Urinary bladder (tissue), 4 donors: Measurements from ENCODE around the gene KCNK13. TPM values are rescaled to one million over a fixed set of nuclear protein-coding genes. Genes with fewer than 3 reads are reported as not detected.
"Not testable (repeated sequence)": the region's sequence is repeated elsewhere in the genome, so short reads cannot be mapped to it uniquely, and the experiment has no call there.

Experiments
- DNase-seq: peaks from one replicate; pipeline ENCODE4 v3.0.0-alpha.2; 2015; ENCODE audit errors: extremely low spot score
- H3K27ac ChIP-seq: one replicate; pipeline ENCODE4 v1.5.1; 2013; ENCODE audit warnings: low read depth, mild to moderate bottlenecking, moderate library complexity
- H3K36me3 ChIP-seq: one replicate; pipeline ENCODE4 v1.6.1; 2013; ENCODE audit warnings: mild to moderate bottlenecking, moderate library complexity; ENCODE audit not compliant: insufficient read depth
- H3K4me1 ChIP-seq: one replicate; pipeline ENCODE4 v1.6.1; 2013; ENCODE audit warnings: mild to moderate bottlenecking, moderate library complexity; ENCODE audit not compliant: insufficient read depth
- H3K4me3 ChIP-seq: one replicate; pipeline ENCODE4 v1.5.1; 2013; ENCODE audit warnings: low read depth, low read length
- WGBS: extraction: QIAGEN DNeasy Blood & Tissue Kit; methylation state at CpG from one replicate; pipeline ENCODE4 v1.1.7; 2013; 5-methylcytosine and 5-hydroxymethylcytosine counted together
- polyA plus RNA-seq: library from polyadenylated mRNA; stranded (reverse); fragments of 200-250 nt; gene quantifications from one replicate; pipeline ENCODE4 v1.2.3, GENCODE V29; 2013
- small RNA-seq: library from RNA; depleted of rRNA; stranded (forward); fragments of <200 nt; gene quantifications from one replicate; pipeline ENCODE3, GENCODE V24; 2014
- total RNA-seq: library from RNA; depleted of rRNA; stranded (reverse); fragments of >200 nt; gene quantifications from one replicate; pipeline ENCODE4 v1.2.3, GENCODE V29; 2014
- donor health status: healthy with polysubstance abuse.
- donor health status: healthy.

The KCNK13 gene
- total and polyA plus RNA-seq, 2 donors = 0.19 to 0.32 TPM

GRCh38 chr14:90201344-90201743 lies 139.6 kb downstream of the KCNK13 start:
- WGBS = 83% methylated on average over 2 of the region's 2 CpGs
- H3K27ac ChIP-seq = no peak overlapping the region

GRCh38 chr14:90204516-90204915 lies 142.7 kb downstream of the KCNK13 start:
- H3K36me3 ChIP-seq = no peaks in the 10 kb centered on the region
- H3K4me3 ChIP-seq = no peak overlapping the region
- H3K27ac ChIP-seq = no peak overlapping the region
- H3K4me1 ChIP-seq = no peaks in the 10 kb centered on the region
- DNase-seq = no peak

More at GRCh38 chr14:90201344-90201743, 139.6 kb downstream of the KCNK13 start:
- H3K36me3 ChIP-seq = no peaks in the 10 kb centered on the region
- no peak overlapping the region for H3K4me3 ChIP-seq
- no peak for DNase-seq
- no peaks in the 10 kb centered on the region for H3K4me1 ChIP-seq

- DNase-seq = no peak
- Histone ChIP-seq H3K36me3 (no peaks in the 10 kb centered on the region), H3K4me1 (no peaks in the 10 kb centered on the region), H3K4me3 (no peak overlapping the region), H3K27ac (no peak overlapping the region)
- 84% methylated on average over 7 of the region's 7 CpGs for WGBS
Measured at GRCh38 chr14:90213099-90213748, 151.4 kb downstream of the KCNK13 start.

GRCh38 chr14:90228478-90228877 lies 166.7 kb downstream of the KCNK13 start:
- no peak for DNase-seq
- no peak overlapping the region for H3K4me3 ChIP-seq
- no peaks in the 10 kb centered on the region for H3K4me1 ChIP-seq
- H3K27ac ChIP-seq = no peak overlapping the region
- 84% methylated on average over 4 of the region's 4 CpGs for WGBS
- no peaks in the 10 kb centered on the region for H3K36me3 ChIP-seq

- not testable (repeated sequence) for H3K4me3 ChIP-seq, DNase-seq, H3K36me3 ChIP-seq, H3K27ac ChIP-seq, H3K4me1 ChIP-seq
- 99% methylated on average over 1 of the region's 1 CpG for WGBS
Measured at GRCh38 chr14:90229942-90230341, 168.1 kb downstream of the KCNK13 start.

Small RNA genes within 50 kb of the gene (small RNA-seq; reads per million reads assigned to genes)
- gene RF00019 = not detected

Other genes with a start within 250 kb of the KCNK13 start
- gene EFCAB11, start 107.3 kb upstream of the KCNK13 start, total RNA-seq = 14.2 TPM
- 6.5 TPM for gene EFCAB11, start 107.3 kb upstream of the KCNK13 start, polyA plus RNA-seq
- 20.5 TPM for gene TDP1, start 106.1 kb upstream of the KCNK13 start, total RNA-seq
- gene TDP1, start 106.1 kb upstream of the KCNK13 start, polyA plus RNA-seq = 6.9 TPM
- gene PSMC1, start 194.6 kb downstream of the KCNK13 start, total RNA-seq = 81.8 TPM
- 162 TPM for gene PSMC1, start 194.6 kb downstream of the KCNK13 start, polyA plus RNA-seq